ENCODE measurements around the gene ZNF324B.
A peak's percentile ranks its signal among the peaks of the same experiment; 100 is the strongest.

Gene ZNF324B

GRCh38 chr19:58406818-58407657 lies 44.4 kb upstream of the ZNF324B start:
- 72% methylated on average over 10 of the region's 10 CpGs for WGBS
- H2BK15ac ChIP-seq (ENCODE audit: low read depth, poor library complexity, severe bottlenecking), result no peak overlapping the region
- H3K27me3 ChIP-seq (ENCODE audit: control insufficient read depth in 1 of 2, insufficient read depth in 1 of 2, low read length in 2 of 2), result no peaks in the 10 kb centered on the region
- peaks cover 0 to 3% of the 10 kb centered on the region in 2 experiments for H3K36me3 ChIP-seq (ENCODE audit: control insufficient read depth in 1 of 2, insufficient read depth in 2 of 2, low read depth in 1 of 2, low read length in 2 of 2)
- H3K4ac ChIP-seq (ENCODE audit: low read depth in 1 of 2, low read length in 2 of 2), result no peak overlapping the region
- H3K23ac ChIP-seq (ENCODE audit: low read length in 2 of 2), result peak overlapping the region in 1 of 2 experiments; percentile 27
- no peak overlapping the region for H3K14ac ChIP-seq (ENCODE audit: low read length in 2 of 2)
- H2BK12ac ChIP-seq (ENCODE audit: low read length in 2 of 2), result peak overlapping the region in 1 of 2 experiments; percentile 58
- peaks cover 30% of the 10 kb centered on the region for H3K79me1 ChIP-seq (replicated peaks; ENCODE audit: low read length, poor library complexity, severe bottlenecking)
- peak overlapping the region in 1 of 2 experiments; percentile 99 for H3K4me3 ChIP-seq (ENCODE audit: insufficient read depth in 1 of 2, low read depth in 1 of 2, low read length in 2 of 2)
- peak; percentile 36 for DNase-seq
- H3K27ac ChIP-seq (ENCODE audit: low read length, poor library complexity, severe bottlenecking), result no peak overlapping the region
- H4K91ac ChIP-seq (ENCODE audit: low read length), result no peak overlapping the region
- no peaks in the 10 kb centered on the region for H3K9me3 ChIP-seq (ENCODE audit: control insufficient read depth, low read length)
- no peak overlapping the region for H2AFZ ChIP-seq (ENCODE audit: low read depth, low read length)
- no peak overlapping the region for H2BK120ac ChIP-seq (ENCODE audit: low read depth, low read length)
- peak overlapping the region; percentile 98 for H3K4me2 ChIP-seq (ENCODE audit: low read length, poor library complexity, severe bottlenecking)
- H2BK5ac ChIP-seq (ENCODE audit: low read depth, low read length, poor library complexity, severe bottlenecking), result no peak overlapping the region
- peaks cover 22% of the 10 kb centered on the region for H3K4me1 ChIP-seq (ENCODE audit: control insufficient read depth, insufficient read depth, low read depth, low read length)
- peak overlapping the region in 1 of 2 experiments; percentile 63 for H3K18ac ChIP-seq (ENCODE audit: low read depth in 1 of 2, low read length in 2 of 2)
- H4K8ac ChIP-seq (ENCODE audit: low read length), result no peak overlapping the region
- H2AK5ac ChIP-seq (ENCODE audit: low read length, severe bottlenecking), result no peak overlapping the region
- peak overlapping the region; percentile 98 for H3K9ac ChIP-seq (ENCODE audit: low read length)

GRCh38 chr19:58407658-58408151 lies 43.7 kb upstream of the ZNF324B start:
- Histone ChIP-seq H3K9ac (ENCODE audit: low read length) (peak overlapping the region; percentile 98), H2AFZ (ENCODE audit: low read depth, low read length) (peak overlapping the region; percentile 92), H3K23ac (ENCODE audit: low read length in 2 of 2) (peak overlapping the region; percentile 92 to 94), H3K4me1 (ENCODE audit: control insufficient read depth, insufficient read depth, low read depth, low read length) (peaks cover 21% of the 10 kb centered on the region), H3K27ac (ENCODE audit: low read length, poor library complexity, severe bottlenecking) (peak overlapping the region; percentile 59), H3K36me3 (ENCODE audit: control insufficient read depth in 1 of 2, insufficient read depth in 2 of 2, low read depth in 1 of 2, low read length in 2 of 2) (peaks cover 0 to 3% of the 10 kb centered on the region in 2 experiments), H3K4ac (ENCODE audit: low read depth in 1 of 2, low read length in 2 of 2) (peak overlapping the region; percentile 76 to 99), H3K27me3 (ENCODE audit: control insufficient read depth in 1 of 2, insufficient read depth in 1 of 2, low read length in 2 of 2) (no peaks in the 10 kb centered on the region), H4K8ac (ENCODE audit: low read length) (peak overlapping the region; percentile 86), H2BK5ac (ENCODE audit: low read depth, low read length, poor library complexity, severe bottlenecking) (no peak overlapping the region), H3K9me3 (ENCODE audit: control insufficient read depth, low read length) (no peaks in the 10 kb centered on the region), H2BK12ac (ENCODE audit: low read length in 2 of 2) (peak overlapping the region; percentile 28 to 78), H3K4me2 (ENCODE audit: low read length, poor library complexity, severe bottlenecking) (peak overlapping the region; percentile 98), H4K91ac (ENCODE audit: low read length) (peak overlapping the region; percentile 92), H3K14ac (ENCODE audit: low read length in 2 of 2) (peak overlapping the region in 1 of 2 experiments; percentile 19), H2BK15ac (ENCODE audit: low read depth, poor library complexity, severe bottlenecking) (peak overlapping the region; percentile 94), H3K18ac (ENCODE audit: low read depth in 1 of 2, low read length in 2 of 2) (peak overlapping the region; percentile 95 to 98), H2AK5ac (ENCODE audit: low read length, severe bottlenecking) (peak overlapping the region; percentile 14), H3K79me1 (replicated peaks; ENCODE audit: low read length, poor library complexity, severe bottlenecking) (peaks cover 29% of the 10 kb centered on the region), H3K4me3 (ENCODE audit: insufficient read depth in 1 of 2, low read depth in 1 of 2, low read length in 2 of 2) (peak overlapping the region; percentile 98 to 99), H2BK120ac (ENCODE audit: low read depth, low read length) (peak overlapping the region; percentile 73)
- WGBS, result 28% methylated on average over 22 of the region's 22 CpGs
- peak; percentile 37 for DNase-seq

GRCh38 chr19:58408152-58409009 lies 43.0 kb upstream of the ZNF324B start, which contains the start of gene ZNF584:
TSS of gene ZNF584 (plus strand) at chr19:58408649. CDS start at chr19:58409148, 499 bp downstream.
- DNase-seq, result peak; percentile 95
- WGBS, result under 1% methylated on average over 89 of the region's 100 CpGs
- Histone ChIP-seq H3K4me3 (ENCODE audit: insufficient read depth in 1 of 2, low read depth in 1 of 2, low read length in 2 of 2) (peak within 1 kb of the TSS; percentile 98 to 99), H3K9ac (ENCODE audit: low read length) (peak within 1 kb of the TSS; percentile 98), H3K18ac (ENCODE audit: low read depth in 1 of 2, low read length in 2 of 2) (peak within 1 kb of the TSS; percentile 95 to 98), H3K79me1 (replicated peaks; ENCODE audit: low read length, poor library complexity, severe bottlenecking) (peaks cover 30% of the 10 kb centered on the region), H3K4me2 (ENCODE audit: low read length, poor library complexity, severe bottlenecking) (peak within 1 kb of the TSS; percentile 98), H3K4ac (ENCODE audit: low read depth in 1 of 2, low read length in 2 of 2) (peak within 1 kb of the TSS; percentile 76 to 99), H3K9me3 (ENCODE audit: control insufficient read depth, low read length) (no peaks in the 10 kb centered on the region), H3K14ac (ENCODE audit: low read length in 2 of 2) (peak within 1 kb of the TSS in 1 of 2 experiments; percentile 100), H3K4me1 (ENCODE audit: control insufficient read depth, insufficient read depth, low read depth, low read length) (peaks cover 21% of the 10 kb centered on the region), H3K36me3 (ENCODE audit: control insufficient read depth in 1 of 2, insufficient read depth in 2 of 2, low read depth in 1 of 2, low read length in 2 of 2) (peaks cover 0 to 3% of the 10 kb centered on the region in 2 experiments), H4K8ac (ENCODE audit: low read length) (peak within 1 kb of the TSS; percentile 95), H2BK5ac (ENCODE audit: low read depth, low read length, poor library complexity, severe bottlenecking) (peak within 1 kb of the TSS; percentile 57), H2BK15ac (ENCODE audit: low read depth, poor library complexity, severe bottlenecking) (peak within 1 kb of the TSS; percentile 94), H3K27ac (ENCODE audit: low read length, poor library complexity, severe bottlenecking) (peak within 1 kb of the TSS; percentile 72), H2AFZ (ENCODE audit: low read depth, low read length) (peak within 1 kb of the TSS; percentile 98), H2AK5ac (ENCODE audit: low read length, severe bottlenecking) (peak within 1 kb of the TSS; percentile 14), H2BK12ac (ENCODE audit: low read length in 2 of 2) (peak within 1 kb of the TSS; percentile 54 to 78), H2BK120ac (ENCODE audit: low read depth, low read length) (peak within 1 kb of the TSS; percentile 73), H4K91ac (ENCODE audit: low read length) (peak within 1 kb of the TSS; percentile 92), H3K23ac (ENCODE audit: low read length in 2 of 2) (peak within 1 kb of the TSS; percentile 92 to 98), H3K27me3 (ENCODE audit: control insufficient read depth in 1 of 2, insufficient read depth in 1 of 2, low read length in 2 of 2) (no peaks in the 10 kb centered on the region)
